Gastroesophageal sphincter (tissue), 4 donors: ENCODE measurements around the gene CYTH1. TPM values are rescaled to one million over a fixed set of nuclear protein-coding genes. Genes with fewer than 3 reads are reported as not detected.

Experiments
- ATAC-seq: fragments of 150-250 bp; one replicate; pipeline ENCODE4 v1.9.1; 2016; ENCODE audit warnings: mild to moderate bottlenecking, moderate library complexity
- H3K27ac ChIP-seq, 4 donors: fragments of 200-600 bp; sonication (generic) in 3 of 4; 1 replicate in 3 of 4; 2 replicates in 1 of 4; pipeline ENCODE4 v1.5.1; 2016 to 2019
- H3K27me3 ChIP-seq: fragments of 200-600 bp; sonication (generic); one replicate; pipeline ENCODE4 v1.5.1; 2019
- H3K36me3 ChIP-seq, 2 donors: fragments of 200-600 bp; sonication (generic); one replicate each; pipeline ENCODE4 v1.5.1; 2019; ENCODE audit warnings: control low read depth in 1 of 2
- H3K4me1 ChIP-seq, 3 donors: fragments of 200-600 bp; sonication (generic); 1 replicate in 2 of 3; 2 replicates in 1 of 3; pipeline ENCODE4 v1.5.1; 2016 to 2019; ENCODE audit warnings: control low read depth in 2 of 3
- H3K4me3 ChIP-seq, 2 donors: fragments of 200-600 bp; sonication (generic); one replicate each; pipeline ENCODE4 v1.5.1; 2019; ENCODE audit warnings: mild to moderate bottlenecking in 1 of 2, moderate library complexity in 1 of 2
- H3K9me3 ChIP-seq, 3 donors: fragments of 200-600 bp; sonication (generic); one replicate each; pipeline ENCODE4 v1.5.1; 2017 to 2019; ENCODE audit warnings: control low read depth in 2 of 3
- EP300 ChIP-seq: sonication (generic); formaldehyde crosslinking; IDR thresholded peaks from one replicate; pipeline ENCODE4 v1.6.1; 2017; ENCODE audit warnings: antibody characterized with exemption, mild to moderate bottlenecking
- POLR2A ChIP-seq, 2 donors: fragments of 450-650 bp; IDR thresholded peaks; one replicate each; pipeline ENCODE4 v1.6.1; 2017; ENCODE audit warnings: antibody characterized with exemption in 2 of 2, mild to moderate bottlenecking in 2 of 2, moderate library complexity in 1 of 2
- POLR2AphosphoS5 ChIP-seq: sonication (generic); formaldehyde crosslinking; IDR thresholded peaks from one replicate; pipeline ENCODE4 v1.6.1; 2017; ENCODE audit warnings: antibody characterized with exemption
- WGBS, 2 donors: methylation state at CpG; one replicate each; pipeline ENCODE4 v1.1.5; 2018; ENCODE audit warnings: low coverage in 1 of 2; 5-methylcytosine and 5-hydroxymethylcytosine counted together
- total RNA-seq, 4 donors: library from RNA; depleted of rRNA; stranded (reverse); fragments of >200 nt; gene quantifications; one replicate each; pipeline ENCODE4 v1.1.0, GENCODE V29; 2016
- TF ChIP-seq, protein P1 (sequence below), 4 experiments: fragments of 200-600 bp in 2 of 4; fragments of 450-650 bp in 2 of 4; sonication (generic) in 1 of 4; IDR thresholded peaks; one replicate each; pipeline ENCODE4 v1.5.1; 2017 to 2019; ENCODE audit warnings: antibody characterized with exemption in 4 of 4, mild to moderate bottlenecking in 2 of 4, moderate library complexity in 2 of 4

CYTH1 gene
- total RNA-seq, 4 donors from 2014 or later, result 26.9 to 38.0 (median 31.0) TPM

DNA sequence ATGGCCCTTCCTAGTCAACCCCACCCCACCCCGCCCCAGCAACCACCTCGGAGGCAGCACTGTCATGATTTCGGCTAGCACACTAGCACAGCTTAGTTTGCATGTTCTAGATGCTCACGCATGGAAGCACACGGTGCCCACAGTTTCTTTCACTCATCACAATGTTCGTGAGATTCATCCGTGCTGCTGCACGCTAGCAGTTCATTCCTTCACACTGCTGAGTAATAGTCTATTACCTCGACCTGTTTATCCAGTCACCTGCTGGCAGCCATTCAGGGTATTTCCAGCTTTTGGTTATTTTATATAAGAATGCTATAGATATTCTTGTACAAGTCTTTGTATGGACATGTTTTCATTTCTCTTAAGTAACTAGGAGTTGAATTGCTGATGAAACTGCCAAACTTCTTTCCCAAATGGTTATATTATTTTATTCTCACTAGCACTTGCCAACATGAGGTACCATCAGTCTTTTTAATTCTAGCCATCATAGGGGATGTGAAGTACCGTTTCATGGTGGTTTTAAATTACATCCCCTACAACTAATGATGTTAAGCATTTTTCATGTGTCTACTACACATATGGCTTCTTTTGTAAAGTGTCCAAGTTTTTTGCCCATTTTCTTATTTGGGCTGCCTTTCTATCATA is 75.7 kb downstream of the CYTH1 start:
- Histone ChIP-seq H3K36me3 (peaks cover 0 to 60% of the 10 kb centered on the region in 2 donors), H3K27me3 (no peaks in the 10 kb centered on the region), H3K4me1 (peaks cover 0 to 45% (median 3%) of the 10 kb centered on the region in 3 donors), H3K4me3 (no peak overlapping the region), H3K9me3 (no peaks in the 10 kb centered on the region), H3K27ac (no peak overlapping the region)
- no peak for ATAC-seq
- WGBS, 2 donors, result 55 to 58% methylated on average over 6 to 10 of the region's 10 CpGs
- TF ChIP-seq POLR2AphosphoS5, result no peak
- TF ChIP-seq, protein P1, sequence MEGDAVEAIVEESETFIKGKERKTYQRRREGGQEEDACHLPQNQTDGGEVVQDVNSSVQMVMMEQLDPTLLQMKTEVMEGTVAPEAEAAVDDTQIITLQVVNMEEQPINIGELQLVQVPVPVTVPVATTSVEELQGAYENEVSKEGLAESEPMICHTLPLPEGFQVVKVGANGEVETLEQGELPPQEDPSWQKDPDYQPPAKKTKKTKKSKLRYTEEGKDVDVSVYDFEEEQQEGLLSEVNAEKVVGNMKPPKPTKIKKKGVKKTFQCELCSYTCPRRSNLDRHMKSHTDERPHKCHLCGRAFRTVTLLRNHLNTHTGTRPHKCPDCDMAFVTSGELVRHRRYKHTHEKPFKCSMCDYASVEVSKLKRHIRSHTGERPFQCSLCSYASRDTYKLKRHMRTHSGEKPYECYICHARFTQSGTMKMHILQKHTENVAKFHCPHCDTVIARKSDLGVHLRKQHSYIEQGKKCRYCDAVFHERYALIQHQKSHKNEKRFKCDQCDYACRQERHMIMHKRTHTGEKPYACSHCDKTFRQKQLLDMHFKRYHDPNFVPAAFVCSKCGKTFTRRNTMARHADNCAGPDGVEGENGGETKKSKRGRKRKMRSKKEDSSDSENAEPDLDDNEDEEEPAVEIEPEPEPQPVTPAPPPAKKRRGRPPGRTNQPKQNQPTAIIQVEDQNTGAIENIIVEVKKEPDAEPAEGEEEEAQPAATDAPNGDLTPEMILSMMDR (IDR thresholded peaks at IDR 0.05), result no peak
- no peak for TF ChIP-seq POLR2A (IDR thresholded peaks at IDR 0.05)
- TF ChIP-seq EP300, result no peak

DNA sequence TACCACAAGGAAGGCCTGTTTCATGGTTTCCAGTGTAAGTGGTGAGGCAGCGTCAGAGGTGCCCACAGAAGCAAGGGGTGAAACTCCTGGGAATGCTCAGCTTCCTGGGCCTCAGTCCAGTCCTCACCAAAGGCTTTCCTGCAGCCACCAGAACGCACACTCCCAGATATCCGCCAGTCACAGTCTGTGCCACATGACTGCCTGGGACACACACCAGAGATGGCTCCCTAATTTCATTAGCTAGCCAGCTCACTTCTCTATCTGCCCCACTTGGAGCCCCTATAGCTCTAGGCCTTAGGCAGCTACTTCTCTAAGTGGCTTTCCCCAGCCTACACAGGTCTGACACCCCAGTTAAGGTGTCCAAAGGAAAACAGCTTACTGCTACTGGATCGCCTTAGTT is 77.0 kb downstream of the CYTH1 start:
- WGBS, 2 donors, result 85 to 91% methylated on average over 4 of the region's 4 CpGs
- ATAC-seq, result no peak
- peaks cover 0 to 73% of the 10 kb centered on the region in 2 donors for H3K36me3 ChIP-seq

DNA sequence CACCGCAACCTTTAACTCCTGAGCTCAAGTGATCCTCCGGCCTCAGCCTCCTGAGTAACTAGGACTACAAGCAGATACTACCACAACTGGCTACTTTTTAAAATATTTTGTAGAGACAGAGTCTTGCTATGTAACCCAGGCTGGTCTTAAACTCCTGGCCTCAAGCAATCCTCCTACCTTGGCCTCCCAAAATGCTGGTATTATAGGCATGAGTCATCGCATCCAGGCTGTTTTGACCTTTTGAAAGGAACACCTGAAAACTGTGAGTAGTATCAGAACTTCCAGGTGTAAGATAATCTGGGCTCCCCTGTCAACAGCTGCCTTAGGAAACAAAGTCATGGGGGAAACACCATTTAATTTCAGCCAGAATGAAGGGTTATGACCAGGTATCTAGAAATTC is 77.5 kb downstream of the CYTH1 start:
- ATAC-seq, result no peak
- no peak overlapping the region for H3K27ac ChIP-seq
- 94 to 100% methylated on average over 3 of the region's 3 CpGs for WGBS, 2 donors

More for the DNA sequence above, 77.0 kb downstream of the CYTH1 start:
- H3K4me1 ChIP-seq, result peaks cover 0 to 38% (median 3%) of the 10 kb centered on the region in 3 donors
- H3K27me3 ChIP-seq, result no peaks in the 10 kb centered on the region
- no peak overlapping the region for H3K4me3 ChIP-seq
- H3K27ac ChIP-seq, result no peak overlapping the region
- no peak for TF ChIP-seq POLR2AphosphoS5
- no peak for TF ChIP-seq EP300
- TF ChIP-seq, protein P1 (IDR thresholded peaks at IDR 0.05), result no peak
- TF ChIP-seq POLR2A (IDR thresholded peaks at IDR 0.05), result no peak
- no peaks in the 10 kb centered on the region for H3K9me3 ChIP-seq

DNA sequence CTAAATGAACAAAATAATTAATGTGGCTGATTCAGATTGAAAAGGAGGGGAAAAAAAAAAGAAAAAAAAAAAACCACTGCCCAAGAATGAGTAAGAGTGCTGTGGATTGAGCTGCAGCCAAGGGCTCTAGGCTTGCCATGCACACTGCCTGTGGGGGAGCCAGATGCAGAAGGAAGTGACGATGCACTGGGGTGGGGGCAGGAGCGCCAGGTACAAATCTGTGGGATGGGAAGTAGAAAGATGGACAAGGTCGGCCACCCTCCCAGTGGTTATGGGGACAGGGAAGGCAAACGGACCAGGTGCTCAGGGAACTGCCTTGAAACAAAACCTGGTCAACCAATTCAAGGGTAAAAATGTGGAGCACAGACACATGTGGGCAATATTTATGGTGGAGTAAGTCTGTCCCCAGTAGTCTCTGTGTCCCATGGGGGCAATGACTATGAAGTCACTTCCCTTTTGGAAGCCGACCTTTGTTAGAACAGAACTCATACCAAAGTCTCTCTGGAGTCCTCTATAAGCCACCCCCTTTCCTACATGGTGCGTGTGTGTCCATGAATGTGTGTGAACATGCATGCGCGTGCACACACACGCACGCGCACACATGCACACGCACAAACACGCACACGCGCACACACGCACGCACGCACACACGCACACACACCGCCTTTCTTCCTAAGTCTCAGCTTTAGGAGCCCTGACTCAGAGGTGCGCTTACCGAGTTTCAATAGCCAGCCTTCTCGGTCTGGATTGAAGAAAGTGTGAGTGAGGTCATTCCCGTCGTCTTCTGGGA is 84.3 kb downstream of the CYTH1 start:
- TF ChIP-seq POLR2A (IDR thresholded peaks at IDR 0.05) (no peak), POLR2AphosphoS5 (no peak), EP300 (no peak)
- TF ChIP-seq, protein P1 (IDR thresholded peaks at IDR 0.05), result no peak
- Histone ChIP-seq H3K4me1 (no peaks in the 10 kb centered on the region), H3K36me3 (peaks cover 0 to 96% of the 10 kb centered on the region in 2 donors), H3K27me3 (no peaks in the 10 kb centered on the region), H3K27ac (no peak overlapping the region), H3K9me3 (no peaks in the 10 kb centered on the region), H3K4me3 (no peak overlapping the region)
- 95 to 97% methylated on average over 20 to 23 of the region's 25 CpGs for WGBS, 2 donors
- no peak for ATAC-seq

More for the DNA sequence above, 77.5 kb downstream of the CYTH1 start:
- no peaks in the 10 kb centered on the region for H3K27me3 ChIP-seq
- no peaks in the 10 kb centered on the region for H3K9me3 ChIP-seq
- no peak for TF ChIP-seq EP300
- TF ChIP-seq POLR2AphosphoS5, result no peak
- no peak for TF ChIP-seq POLR2A (IDR thresholded peaks at IDR 0.05)
- TF ChIP-seq, protein P1 (IDR thresholded peaks at IDR 0.05), result no peak
- H3K4me1 ChIP-seq, result peaks cover 0 to 33% (median 3%) of the 10 kb centered on the region in 3 donors
- H3K4me3 ChIP-seq, result no peak overlapping the region
- H3K36me3 ChIP-seq, result peaks cover 0 to 78% of the 10 kb centered on the region in 2 donors
